GM18909 (cell line): Measurements from ENCODE around the gene BST1.
A peak's percentile ranks its signal among the peaks of the same experiment; 100 is the strongest.

Experiments
- ATAC-seq: cut with Tn5 transposase; IDR thresholded peaks from one replicate; pipeline ENCODE4 v1.9.1; 2021; ENCODE audit warnings: mild to moderate bottlenecking; ENCODE audit not compliant: unreplicated experiment, poor library complexity

Gene BST1

DNA sequence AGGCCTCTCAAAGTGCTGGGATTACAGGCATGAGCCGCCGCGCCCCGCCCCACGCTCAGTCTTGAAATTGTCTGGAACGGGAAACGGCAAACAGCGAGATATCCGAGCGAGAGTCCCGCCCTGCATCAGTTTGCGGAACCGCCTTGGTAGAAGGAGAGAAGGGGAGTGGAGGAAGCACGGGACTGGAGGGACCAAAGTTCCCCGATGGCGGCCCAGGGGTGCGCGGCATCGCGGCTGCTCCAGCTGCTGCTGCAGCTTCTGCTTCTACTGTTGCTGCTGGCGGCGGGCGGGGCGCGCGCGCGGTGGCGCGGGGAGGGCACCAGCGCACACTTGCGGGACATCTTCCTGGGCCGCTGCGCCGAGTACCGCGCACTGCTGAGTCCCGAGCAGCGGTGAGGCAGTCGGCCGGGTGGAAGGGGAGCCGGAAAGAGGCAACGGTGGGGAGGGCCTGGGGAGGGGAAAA lies at the start of gene BST1:
BST1 (plus strand) TSS at position 125 of the 463 bp plus-strand sequence; CDS start at position 205, 80 bp downstream.
- ATAC-seq, result no peak

GRCh38 chr4:15653420-15653819 lies 49.4 kb upstream of the BST1 start:
- ATAC-seq, result no peak

DNA sequence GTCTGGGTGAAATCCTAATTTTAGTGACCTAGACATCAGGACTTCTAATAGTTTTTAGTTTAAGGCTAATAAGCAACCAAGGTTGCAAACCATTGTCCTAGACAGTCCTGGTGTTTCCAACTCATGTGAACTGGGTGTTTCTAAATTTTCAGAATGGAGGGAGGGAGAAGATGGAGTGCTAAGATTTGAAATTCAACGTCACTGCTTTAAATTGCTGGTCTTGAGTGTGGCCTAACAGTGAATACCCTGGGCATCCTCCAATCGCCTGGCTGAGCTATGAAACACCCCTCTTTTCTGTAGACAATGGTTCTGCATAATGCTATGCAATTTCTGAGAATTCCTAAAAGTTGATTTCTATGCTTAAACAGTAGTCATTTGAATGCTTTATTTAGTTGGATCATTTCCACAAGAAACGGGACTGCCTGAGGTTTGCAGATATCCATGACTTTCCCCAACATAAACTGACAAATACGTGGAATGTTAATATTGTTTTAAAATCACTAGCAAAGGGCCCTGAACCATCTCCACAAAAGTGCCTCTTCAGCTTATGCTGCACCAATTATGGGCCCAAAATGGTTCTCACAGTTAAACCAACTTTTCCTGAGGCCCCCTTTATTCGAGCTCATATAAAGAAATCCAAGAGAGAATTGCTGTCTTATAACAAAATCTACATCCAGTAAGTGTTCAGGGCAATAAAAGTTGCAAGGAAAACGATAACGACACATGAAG lies 48.8 kb upstream of the BST1 start:
- ATAC-seq, result peak; percentile 35

- ATAC-seq, result peak; percentile 56
These were observed 48.2 kb upstream of the BST1 start for GRCh38 chr4:15654593-15655222.

DNA sequence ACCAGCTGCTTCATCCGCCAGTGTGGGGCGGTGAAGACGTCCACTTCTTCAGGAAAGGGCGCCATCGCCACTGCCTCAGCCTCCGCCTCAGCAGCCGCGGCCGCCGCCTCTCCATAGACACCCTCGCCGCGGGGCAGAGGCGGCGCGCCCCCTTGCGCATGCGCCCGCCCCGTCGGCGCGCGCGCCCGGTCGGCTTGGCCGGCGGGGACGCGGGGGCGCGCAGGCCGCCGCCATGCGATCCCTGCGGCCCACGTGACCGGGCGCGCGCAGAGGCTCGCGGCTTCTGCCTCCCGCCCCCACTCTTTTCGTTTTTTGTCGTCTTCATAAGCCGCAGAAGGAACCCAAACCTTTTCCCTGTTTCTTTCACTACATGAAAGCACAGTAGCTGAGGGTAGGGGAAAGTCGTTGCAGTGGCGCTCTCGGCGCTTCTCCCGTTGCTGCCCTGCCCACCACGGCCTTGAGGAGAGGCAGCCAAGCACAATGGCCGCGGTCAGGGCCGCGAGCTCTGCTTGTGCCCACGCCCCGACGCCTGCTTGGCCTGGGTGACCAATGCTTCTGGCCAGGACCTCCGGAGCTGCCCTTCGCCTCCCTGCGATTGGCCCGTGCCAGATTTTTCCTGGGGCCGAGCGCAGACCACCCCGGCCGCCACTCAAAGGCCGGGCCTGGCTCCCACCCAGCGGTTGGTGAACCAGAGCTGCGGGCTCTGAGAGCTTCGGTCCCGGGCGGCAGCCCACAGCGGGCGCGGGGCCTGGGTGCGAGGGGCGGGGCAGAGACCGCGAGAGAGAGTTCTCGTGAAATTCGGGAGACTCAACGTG lies 47.4 kb upstream of the BST1 start, which contains the start of gene FBXL5:
FBXL5 (minus strand) TSS at position 135 of the 815 bp plus-strand sequence; CDS start at position 65, 70 bp downstream.
- ATAC-seq, result peak; percentile 75

DNA sequence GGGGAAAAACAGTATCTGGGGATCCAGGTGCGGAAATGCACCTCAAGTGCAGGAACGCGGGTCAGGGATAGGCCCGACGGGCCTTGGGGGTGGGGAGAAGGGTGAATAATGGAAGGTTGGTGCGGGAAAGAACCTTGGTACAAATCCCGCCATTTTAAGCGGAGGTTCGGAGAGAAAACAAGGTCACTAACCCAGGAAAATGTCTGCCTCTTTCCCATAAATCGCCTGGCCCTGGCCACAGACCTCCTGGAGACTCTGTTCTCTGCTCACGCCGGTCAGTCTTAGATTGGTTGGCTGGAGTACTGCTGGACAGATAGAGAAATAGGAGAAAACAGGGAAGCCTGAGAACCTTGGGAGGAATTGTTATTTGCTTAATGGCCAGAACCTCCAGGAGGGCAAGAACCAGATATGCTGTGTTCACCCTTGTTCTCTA lies 46.8 kb upstream of the BST1 start:
- ATAC-seq, result no peak

GRCh38 chr4:15657366-15657765 lies 45.5 kb upstream of the BST1 start:
- no peak for ATAC-seq

DNA sequence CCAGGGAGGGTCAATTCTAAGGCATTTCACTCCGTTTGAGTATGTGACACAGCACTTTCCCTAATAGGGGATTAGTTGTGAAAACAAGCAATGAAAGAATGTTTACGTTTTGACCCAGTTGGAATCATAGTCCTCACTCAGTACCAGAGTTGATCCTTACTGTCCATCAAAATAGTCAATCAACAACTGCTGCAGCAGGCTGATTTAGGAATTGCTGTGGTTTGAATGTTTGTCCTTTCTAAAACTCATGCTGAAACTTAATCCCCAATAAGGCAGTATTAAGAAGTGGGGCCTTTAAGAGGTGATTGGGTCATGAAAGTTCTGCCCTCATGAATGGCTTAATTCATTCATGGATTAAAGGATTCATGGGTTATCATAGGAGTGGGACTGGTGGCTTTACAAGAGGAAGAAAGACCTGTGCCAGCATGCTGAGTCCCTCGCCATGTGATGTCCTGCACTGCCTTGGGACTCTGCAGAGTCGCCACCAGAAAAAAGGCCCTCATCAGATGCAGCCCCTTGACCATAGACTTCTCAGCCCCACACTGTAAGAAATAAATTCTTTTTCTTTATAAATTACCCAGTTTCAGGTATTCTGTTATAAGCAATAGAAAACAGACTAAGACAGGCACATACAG lies 44.6 kb upstream of the BST1 start:
- ATAC-seq, result no peak

DNA sequence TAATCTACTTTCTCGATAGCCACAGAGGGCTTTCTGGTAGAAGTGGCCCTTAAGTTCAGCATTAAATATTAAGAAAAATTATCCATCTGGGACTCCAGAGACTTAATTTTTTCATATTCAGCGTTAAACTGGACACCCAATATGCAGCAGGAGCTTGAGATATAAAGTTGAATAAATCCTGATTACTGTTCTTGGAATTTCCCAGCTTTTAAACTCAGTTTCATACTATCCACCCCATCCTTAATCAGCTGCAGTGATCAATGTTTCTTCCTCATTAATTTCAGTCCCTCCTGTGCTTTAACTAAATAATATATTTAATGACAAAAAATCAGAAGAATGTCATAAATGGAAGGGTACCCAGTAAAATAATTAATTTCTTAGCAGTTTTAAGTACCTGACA lies 44.1 kb upstream of the BST1 start:
- no peak for ATAC-seq

GRCh38 chr4:15659768-15660570 lies 42.9 kb upstream of the BST1 start:
- no peak for ATAC-seq

- ATAC-seq, result no peak
These were observed 37.0 kb upstream of the BST1 start for GRCh38 chr4:15665753-15666365.

- no peak for ATAC-seq
These were observed 35.9 kb upstream of the BST1 start for GRCh38 chr4:15667006-15667405.

DNA sequence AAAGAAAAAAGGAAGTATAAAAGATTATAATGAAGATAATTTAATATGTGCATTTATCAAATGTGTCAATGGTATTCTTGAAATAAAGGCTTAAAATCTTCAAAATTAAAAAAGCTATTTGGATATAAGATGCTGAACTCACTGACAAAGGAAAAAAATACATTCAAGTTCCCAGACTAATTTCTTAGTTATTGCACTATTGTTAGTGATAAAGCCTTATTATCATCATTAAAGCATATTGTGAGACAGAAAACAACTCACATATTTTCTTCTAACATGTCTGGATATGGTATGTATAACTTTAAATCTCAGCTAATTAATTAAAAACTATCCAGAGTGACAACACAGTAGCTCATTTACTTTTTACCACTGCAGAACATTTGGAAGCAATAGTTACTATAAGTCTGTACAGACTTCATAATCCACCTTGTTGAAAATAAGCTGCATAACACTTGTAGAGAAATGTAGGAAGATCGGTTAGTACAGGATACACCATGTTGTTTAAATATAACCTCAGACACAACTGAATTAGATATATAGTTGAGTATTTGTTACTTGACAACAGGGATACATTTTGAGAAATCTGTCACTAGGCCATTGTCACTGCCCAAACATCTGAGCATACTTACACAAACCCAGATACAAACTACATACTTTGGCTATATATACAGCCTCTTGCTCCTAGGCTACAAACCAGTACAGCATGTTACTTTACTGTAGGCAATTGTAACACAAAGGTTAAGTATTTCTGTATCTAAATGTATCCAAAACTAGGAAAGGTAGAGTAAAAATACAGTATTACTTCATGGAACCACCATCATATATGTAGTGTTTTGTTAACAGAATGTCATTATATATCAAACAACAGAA lies 34.1 kb upstream of the BST1 start:
- no peak for ATAC-seq

DNA sequence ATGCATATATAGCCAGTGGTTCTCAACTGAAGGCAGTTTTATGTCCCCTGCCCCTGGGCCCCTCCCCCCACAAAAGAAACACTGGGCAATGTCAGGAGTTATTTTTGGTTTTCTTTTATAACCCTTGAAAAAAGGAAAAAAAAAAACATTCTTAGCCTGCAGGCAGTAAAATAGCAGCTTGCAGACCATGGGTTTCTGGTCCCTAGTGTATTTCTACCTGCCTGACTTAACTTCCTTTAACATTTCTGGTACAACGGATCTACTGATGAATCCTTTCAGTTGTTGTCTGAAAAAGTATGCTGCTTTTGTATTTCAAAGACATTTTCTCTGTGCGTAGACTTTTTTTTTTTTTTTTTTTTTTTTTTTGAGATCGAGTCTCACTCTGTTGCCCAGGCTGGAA lies 32.3 kb upstream of the BST1 start:
- ATAC-seq, result no peak

DNA sequence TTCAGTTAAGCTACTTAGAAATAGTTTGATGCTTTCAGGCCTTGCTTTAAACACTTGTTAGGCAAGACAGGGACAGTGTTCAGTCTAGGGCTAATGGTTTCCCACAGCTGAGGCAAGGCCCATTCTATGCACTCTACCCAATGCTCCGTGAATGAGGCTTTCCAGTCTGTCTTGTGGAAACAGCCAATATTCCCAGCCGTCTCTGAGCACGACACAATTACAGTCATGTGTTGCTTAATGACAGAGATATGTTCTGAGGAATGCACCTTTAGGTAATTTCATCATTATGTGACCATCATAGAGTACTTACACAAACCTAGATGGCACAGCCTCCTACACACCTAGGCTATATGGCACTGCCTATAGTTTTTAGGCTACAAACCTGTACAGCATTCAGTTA lies 30.8 kb upstream of the BST1 start:
- no peak for ATAC-seq

DNA sequence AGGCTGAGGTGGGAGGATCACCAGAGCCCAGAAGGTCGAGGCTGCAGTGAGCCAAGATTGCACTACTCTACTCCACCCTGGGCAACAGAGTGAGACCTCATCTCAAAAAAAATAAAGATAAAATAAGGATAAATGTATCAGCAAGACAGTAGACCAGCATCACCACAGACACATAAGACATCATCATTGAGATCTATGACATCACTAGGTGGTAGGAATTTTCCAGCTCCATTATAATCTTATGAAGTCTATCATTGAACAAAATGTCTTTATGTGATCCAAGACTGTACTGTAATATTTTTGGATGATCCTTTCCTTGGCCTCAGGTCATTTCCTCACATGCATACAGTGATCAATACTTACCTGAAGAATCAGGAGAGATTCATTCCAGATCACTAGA lies 29.5 kb upstream of the BST1 start:
- no peak for ATAC-seq

GRCh38 chr4:15674046-15674445 lies 28.8 kb upstream of the BST1 start:
- no peak for ATAC-seq

DNA sequence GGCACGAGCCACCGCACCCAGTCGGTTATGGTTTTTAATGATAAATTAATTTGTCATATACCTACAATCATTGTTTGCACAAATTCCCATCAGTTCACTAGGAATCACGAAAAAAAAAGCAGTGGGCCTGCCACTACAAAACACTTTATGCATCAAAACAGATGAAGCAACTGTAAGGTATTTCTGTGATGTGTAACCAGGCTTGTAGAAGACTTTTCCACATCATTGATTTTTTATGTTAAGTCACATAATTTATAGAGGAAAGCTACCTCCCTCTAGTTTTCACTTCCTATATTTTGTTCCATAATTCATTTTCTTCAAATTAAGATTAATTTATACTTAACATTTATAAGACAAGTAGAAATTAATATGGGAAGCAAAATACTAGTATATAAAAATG lies 27.9 kb upstream of the BST1 start:
- ATAC-seq, result no peak
